NCI-H2029 treated with DMSO at 0.1 percent for 48 hours (cell line): ENCODE results near the gene CTRB1.
"Not testable (repeated sequence)": the region's sequence is repeated elsewhere in the genome, so short reads cannot be mapped to it uniquely, and the experiment has no call there.

Experiments used
- DNase-seq: peaks from one replicate; lab custom pipeline; 2025; lab: John Stamatoyannopoulos, UW

Gene CTRB1

DNA sequence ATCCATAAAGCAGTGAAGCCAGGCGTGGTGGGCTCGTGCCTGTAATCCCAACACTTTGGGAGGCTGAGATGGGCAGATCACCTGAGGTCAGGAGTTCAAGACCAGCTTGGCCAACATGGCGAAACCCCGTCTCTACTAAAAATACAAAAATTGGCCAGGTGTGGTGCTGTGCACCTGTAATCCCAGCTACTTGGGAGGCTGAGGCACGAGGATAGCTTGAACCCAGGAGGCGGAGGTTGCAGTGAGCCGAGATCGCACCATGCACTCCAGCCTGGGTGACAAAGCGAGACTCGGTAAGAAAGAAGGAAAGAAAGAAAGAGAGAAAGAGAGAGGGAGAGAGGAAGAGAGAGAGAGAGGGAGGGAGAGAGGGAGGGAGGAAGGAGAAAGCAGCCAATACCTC lies 53.8 kb downstream of the CTRB1 start:
- DNase-seq = not testable (repeated sequence)

DNA sequence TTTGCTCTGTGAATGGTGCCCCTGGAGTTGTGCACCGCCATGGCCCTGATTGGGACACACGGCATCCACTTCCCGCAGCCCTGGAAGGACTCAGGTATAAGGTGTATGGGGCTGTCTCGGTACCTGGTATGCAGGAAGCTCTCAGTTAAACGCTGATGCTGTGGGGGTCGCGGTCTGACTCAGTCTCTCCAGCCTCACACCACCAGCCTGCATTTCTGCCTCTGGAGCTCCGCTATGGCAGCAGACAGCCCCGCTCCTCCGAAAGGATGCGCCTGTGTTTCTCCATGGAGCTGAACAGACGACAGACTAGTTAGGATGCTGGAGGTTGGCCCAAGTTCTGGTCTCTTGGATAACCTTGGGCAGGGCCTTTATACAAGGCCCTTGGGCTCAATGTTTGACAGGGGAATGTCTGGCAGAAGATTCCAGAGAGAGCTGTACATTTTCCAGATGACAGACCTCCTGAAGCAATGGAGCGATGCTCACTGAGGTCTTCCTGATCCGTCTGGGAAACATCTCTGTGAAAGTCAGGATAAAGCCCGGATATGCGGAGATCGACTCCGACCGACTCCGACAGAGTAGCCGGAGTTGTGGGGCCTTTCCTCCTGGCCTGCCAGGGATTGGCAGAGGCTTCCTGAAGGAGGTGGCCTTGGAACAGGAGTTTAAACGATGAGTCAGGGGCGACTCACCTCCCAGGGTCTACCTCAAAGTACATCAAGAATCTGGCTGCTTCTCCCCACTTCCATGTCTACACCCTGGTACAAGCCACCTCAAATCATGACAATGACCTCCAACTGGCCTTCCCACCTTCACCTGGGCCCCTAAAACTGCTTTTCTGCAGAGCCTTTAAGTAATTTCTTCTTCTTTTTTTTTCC lies 54.5 kb downstream of the CTRB1 start:
- no peak for DNase-seq
